Skin epidermis (tissue), 12 donors: ENCODE data around the gene CFAP251.

Experiments used
- H3K27ac ChIP-seq, 21 experiments: fragments of 200-600 bp; sonication (generic) in 11 of 21; one replicate each; pipeline ENCODE4 v1.5.0; 2020; ENCODE audit warnings: mild to moderate bottlenecking in 3 of 21, inconsistent platforms in 2 of 21, moderate library complexity in 2 of 21
- H3K4me3 ChIP-seq, 7 experiments: fragments of 200-600 bp; sonication (generic) in 2 of 7; one replicate each; pipeline ENCODE4 v1.5.0; 2020; ENCODE audit warnings: inconsistent platforms in 2 of 7, mild to moderate bottlenecking in 2 of 7, moderate library complexity in 1 of 7

The CFAP251 gene

DNA sequence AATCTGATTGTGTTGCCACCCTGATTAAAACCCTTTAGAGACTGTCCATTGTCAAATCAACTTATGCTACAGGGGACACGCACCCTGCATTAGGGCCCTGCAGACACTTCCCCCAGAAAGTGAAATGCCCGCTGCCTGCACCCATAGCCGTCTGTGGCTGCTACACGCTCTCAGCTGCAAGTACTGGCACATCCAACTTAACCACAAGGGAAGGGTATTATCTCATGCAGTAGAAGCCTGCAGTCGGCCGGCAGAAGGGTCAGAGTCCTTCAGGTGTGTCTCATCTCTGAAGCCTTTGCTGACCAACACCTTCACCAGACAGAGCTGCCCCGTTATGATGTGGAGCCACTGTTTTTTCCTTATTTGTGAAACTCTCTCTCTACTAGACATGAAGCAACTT is 20.8 kb downstream of the CFAP251 start:
- no peak overlapping the region for H3K4me3 ChIP-seq
- H3K27ac ChIP-seq, result no peak overlapping the region

DNA sequence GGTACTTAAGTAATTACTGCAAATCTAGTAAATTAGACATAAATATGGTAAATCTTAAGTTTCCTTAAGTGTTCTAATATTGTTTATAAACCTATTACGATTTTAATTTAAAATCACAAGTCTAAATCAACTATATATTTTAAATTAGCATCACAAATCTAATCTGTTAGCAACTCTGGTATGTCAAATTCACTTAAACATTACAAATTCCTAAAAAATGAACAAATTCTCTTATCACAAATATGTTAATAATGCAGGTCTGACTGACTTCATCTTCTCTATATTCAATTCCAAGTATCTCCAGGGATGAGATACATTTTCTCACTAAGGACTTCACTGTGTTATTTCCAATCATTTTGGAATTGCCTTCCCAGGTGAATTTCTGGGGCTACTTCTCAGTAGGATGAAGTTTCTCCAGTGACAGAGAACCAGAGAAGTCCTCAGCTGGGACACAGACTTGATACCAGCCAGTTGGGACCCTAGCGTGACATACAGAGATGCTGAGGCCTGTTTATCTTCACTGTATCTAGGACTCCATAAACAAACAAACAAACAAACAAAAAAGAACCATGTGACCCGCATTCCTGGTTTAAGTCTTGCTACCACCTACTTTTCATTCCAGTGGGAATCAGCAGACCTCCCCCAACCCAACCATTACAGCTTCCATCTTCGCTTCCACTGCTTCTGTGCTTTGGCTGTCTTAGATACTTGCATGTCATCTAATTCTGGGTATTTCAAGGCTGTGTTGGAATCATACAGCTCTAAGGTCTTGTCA is 21.8 kb downstream of the CFAP251 start:
- H3K4me3 ChIP-seq, result no peak overlapping the region
- H3K27ac ChIP-seq, result no peak overlapping the region

DNA sequence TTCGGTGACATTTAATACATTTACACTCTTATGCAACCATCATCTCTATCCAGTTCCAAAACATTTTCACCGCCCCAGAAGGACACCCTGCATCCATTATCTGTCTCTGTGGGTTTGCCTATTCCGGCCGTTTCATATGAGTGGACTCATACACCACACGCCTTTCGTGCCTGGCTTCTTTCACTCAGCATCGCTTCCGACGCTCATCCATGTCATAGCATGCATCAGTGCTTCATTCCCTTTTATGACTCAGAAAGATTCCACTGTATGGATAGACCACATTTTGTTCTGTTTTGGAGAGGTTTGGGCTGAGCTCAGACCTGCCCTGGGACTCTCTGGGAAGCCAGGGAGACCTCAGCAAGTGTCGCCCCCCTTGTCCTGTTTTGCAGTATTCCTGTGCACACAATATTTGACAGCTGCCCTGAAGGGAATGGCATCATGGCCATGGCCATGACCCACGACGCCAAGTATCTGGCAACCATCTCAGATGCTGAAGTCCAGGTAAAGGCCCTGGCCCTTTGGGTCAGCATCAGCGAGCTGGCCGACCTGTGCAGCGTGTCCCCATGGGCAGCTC is 23.8 kb downstream of the CFAP251 start:
- H3K4me3 ChIP-seq, result no peak overlapping the region

DNA sequence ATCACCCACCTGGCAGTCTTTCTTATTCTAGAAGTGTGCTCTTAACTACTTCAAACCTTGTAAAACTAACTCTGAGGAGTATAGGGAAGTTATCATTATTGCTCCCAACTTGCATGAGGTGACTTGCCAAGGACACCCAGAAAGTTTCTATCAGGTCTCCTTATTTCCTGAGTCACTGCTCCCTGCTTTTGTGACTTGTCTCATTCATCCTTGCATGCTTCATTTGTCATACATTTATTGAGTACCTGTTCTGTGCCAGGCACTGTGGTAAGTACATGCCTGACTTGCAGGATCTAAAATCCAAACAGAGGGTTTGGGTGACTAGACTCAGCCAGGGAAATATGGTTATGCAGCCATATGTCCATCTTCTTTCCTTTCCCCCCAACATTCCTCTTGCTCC is 25.5 kb downstream of the CFAP251 start:
- H3K4me3 ChIP-seq, result no peak overlapping the region

More for the DNA sequence above, 23.8 kb downstream of the CFAP251 start:
- H3K27ac ChIP-seq, result no peak overlapping the region

GRCh38 chr12:121946313-121947025 is 28.1 kb downstream of the CFAP251 start:
- Histone ChIP-seq H3K27ac (no peak overlapping the region), H3K4me3 (no peak overlapping the region)

More for the DNA sequence above, 25.5 kb downstream of the CFAP251 start:
- no peak overlapping the region for H3K27ac ChIP-seq

GRCh38 chr12:121947981-121948380 is 29.6 kb downstream of the CFAP251 start:
- Histone ChIP-seq H3K4me3 (no peak overlapping the region), H3K27ac (no peak overlapping the region)

DNA sequence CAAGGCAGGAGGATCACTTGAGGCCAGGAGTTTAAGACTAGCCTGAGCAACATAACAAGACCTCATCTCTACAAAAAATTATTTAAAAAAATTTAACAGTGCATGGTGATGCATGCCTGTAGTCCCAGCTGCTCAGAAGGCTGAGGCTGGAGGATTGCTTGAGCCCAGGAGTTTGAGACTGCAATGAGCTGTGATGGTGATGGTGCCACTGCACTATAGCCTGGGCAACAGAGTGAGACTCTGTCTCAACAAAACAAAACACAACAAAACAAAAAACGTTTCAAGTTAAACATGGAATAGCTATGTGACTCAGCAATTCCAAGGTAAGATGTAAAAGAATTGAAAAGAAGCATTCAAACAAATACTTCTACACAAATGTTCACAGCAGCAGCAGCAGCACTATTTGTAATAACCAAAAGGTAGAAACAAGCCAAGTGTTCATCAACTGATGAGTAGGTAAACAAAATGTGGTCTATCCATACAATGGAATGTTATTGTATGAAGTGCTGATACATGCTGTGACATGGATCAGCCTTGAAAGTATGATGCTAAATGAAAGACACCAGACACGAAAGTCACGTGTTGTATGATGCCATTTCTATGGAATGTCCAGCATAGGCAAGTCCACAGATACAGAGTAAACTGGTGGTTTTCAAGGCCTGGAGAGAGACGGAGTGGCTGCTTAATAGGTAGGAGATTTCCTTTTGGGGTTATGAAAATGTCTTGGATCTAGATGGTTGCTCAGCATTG is 31.4 kb downstream of the CFAP251 start:
- H3K4me3 ChIP-seq, result no peak overlapping the region
- H3K27ac ChIP-seq, result peak overlapping the region in 3 of 21 experiments; percentile 2 to 63 (median 15)

DNA sequence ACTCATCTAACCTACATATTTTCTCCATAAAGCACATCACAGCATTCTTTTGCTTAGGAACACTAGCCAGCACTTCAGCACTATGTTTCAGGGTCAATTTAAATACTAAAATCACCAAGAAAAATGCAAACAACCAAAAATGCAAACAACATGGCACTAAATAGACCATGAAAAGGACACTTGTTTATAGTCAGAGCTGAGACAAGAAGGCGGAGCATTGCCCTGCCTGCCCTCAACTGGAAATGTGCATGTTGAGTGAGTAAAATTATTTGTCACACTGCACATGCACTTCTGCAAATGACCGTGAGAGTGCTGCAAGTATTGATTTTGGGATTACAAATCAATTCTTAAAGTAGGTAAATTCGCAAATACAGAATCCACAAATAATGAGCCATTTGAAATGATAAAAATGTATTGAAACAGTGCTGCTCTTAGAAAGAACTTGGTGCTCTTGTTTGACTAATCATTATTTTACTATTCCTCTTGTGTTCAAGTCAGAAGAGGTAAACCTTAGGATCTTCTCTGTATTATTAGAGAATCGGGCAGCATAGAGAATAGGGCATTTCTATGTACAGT is 34.8 kb downstream of the CFAP251 start:
- Histone ChIP-seq H3K27ac (no peak overlapping the region), H3K4me3 (no peak overlapping the region)

DNA sequence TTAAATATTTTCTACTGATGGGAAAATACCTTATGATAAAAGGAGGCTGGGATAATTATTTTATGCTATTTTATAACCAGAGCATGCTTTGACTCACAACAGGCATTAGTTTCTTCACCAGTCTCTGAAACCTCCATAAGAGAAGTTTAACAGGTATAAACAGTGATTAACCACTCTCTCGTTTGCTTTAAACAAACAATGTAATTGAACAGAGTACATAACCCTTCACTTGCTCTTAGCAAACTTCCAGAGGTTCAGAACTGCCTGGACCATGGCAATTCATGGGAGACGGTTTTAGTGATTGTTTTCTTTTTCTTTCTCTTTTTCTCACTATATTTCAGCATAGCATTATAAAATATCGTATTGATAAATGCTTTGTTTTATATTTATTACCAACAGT is 35.3 kb downstream of the CFAP251 start:
- no peak overlapping the region for H3K4me3 ChIP-seq

DNA sequence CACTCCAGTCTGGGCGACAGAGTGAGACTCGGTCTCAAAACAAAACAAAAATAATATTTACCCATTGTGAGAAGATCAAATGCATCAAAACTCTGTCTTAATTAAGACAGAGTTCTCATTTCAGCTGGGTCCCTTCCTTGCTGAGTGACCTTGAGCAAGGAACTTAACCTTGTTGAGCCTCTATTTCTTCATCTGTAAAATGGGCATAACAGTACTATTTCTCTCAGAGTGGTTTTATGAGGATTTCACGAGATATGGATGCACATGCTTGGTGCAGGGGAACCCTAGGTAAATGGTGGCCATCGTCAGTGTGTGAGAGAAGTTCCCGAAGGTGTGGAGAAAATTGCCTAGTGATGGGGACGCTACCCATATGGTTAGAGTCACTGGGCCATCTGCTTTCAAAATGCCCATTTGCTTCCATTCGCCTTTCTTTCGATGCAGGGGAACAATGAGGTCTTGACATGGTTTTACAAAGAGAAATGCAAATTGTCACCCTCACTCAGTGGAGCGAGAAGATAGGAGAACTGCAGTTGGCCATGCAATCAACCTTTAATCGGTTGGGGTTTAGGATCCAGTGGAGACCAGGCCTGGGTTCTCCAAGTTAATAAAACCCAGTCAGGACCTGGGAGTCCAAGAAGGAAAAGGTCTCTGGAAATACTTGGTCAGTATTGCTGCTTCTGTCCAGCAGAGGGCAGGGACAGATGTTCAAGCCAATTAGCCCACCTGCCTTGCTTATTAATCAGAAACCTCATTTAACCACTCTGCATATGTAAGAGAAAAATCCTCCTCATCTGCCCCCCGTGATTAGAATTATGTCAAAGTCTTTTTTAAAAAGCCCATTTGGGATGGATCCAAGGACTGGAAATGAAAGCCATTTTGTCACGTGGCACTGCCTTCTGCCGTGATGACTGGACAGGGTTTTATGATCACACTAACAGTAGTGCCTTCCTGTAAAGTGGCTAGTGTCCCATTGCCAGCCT is 37.2 kb downstream of the CFAP251 start:
- no peak overlapping the region for H3K4me3 ChIP-seq
- no peak overlapping the region for H3K27ac ChIP-seq

More for the DNA sequence above, 35.3 kb downstream of the CFAP251 start:
- H3K27ac ChIP-seq, result no peak overlapping the region

- H3K27ac ChIP-seq, result no peak overlapping the region
Measured at GRCh38 chr12:121957861-121958515, 39.6 kb downstream of the CFAP251 start.

DNA sequence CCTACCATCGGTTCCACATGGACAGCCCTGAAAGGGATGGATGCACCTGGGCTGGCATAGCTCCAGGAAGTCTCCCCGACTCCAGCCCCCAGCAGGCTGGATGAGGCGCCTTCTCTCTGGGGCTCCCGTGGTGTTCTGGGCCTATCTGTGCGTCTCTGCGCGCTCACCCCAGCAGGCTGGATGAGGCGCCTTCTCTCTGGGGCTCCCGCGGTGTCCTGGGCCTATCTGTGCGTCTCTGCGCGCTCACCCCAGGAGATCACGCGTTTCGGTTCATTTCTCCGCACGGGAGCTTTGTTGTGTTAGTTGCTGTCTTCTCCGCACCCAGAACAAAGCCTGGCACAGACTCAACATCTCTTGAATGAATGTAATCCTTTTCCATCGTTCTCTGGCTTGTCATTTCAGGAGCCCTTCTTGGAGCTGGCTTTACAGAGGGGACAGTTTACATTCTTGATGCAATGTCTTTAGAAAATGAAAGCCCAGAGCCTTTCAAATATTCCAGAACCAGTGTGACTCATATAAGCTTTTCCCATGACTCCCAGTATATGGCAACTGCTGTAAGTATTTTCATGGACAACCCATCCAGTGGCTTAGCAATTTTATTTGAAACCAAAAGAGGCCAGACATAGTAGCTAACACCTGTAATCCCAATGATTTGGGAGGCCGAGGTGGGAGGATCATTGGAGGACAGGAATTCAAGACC is 40.3 kb downstream of the CFAP251 start:
- Histone ChIP-seq H3K4me3 (no peak overlapping the region), H3K27ac (no peak overlapping the region)

More at GRCh38 chr12:121957861-121958515, 39.6 kb downstream of the CFAP251 start:
- no peak overlapping the region for H3K4me3 ChIP-seq

- no peak overlapping the region for H3K27ac ChIP-seq
- no peak overlapping the region for H3K4me3 ChIP-seq
Measured at GRCh38 chr12:121960541-121960940, 42.1 kb downstream of the CFAP251 start.

DNA sequence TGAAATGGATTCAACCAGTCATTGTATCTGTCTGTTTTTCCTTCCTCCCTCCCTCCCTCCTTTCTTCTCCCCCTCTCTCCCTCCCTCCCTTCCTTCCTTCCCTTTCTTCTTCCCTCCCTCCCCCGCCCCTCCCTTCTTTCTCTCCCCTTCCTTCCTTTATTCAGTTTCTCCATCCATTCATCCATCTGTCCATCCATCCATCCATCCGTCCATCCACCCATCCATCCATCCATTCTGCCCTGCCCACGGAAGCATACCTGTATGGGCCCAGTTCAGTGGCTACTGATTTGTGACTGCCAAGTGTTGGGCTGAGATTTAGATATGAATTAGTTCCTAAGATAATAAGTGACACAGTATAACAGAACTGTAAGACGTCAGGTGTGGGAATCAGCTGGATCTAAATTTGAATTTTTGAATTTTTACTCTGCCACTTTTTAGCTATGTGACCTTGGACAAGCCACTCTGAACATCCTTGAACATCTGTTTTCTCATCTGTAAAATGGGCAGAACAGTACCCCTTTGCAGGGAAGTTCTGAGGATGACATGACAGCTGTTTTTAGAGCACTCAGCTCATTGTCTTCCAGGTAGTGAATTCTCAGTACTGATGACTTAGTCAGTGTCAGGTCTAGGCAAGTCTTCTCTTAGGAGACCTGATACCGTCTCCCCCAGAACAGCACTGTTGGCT is 42.9 kb downstream of the CFAP251 start:
- Histone ChIP-seq H3K4me3 (no peak overlapping the region), H3K27ac (no peak overlapping the region)

GRCh38 chr12:121963341-121964018 is 45.1 kb downstream of the CFAP251 start:
- no peak overlapping the region for H3K4me3 ChIP-seq
- H3K27ac ChIP-seq, result no peak overlapping the region
